ENCODE data around the gene CCL17. TPM values are rescaled to one million over a fixed set of nuclear protein-coding genes. Genes with fewer than 3 reads are reported as not detected.
A peak's percentile ranks its signal among the peaks of the same experiment; 100 is the strongest.

The CCL17 gene
- total and polyA plus RNA-seq, 10 of the 15 experiments (the other 5 are each of a cell fraction or from before 2014, with no cell fraction given) = 1.2 to 84.9 (median 34.2) TPM

DNA sequence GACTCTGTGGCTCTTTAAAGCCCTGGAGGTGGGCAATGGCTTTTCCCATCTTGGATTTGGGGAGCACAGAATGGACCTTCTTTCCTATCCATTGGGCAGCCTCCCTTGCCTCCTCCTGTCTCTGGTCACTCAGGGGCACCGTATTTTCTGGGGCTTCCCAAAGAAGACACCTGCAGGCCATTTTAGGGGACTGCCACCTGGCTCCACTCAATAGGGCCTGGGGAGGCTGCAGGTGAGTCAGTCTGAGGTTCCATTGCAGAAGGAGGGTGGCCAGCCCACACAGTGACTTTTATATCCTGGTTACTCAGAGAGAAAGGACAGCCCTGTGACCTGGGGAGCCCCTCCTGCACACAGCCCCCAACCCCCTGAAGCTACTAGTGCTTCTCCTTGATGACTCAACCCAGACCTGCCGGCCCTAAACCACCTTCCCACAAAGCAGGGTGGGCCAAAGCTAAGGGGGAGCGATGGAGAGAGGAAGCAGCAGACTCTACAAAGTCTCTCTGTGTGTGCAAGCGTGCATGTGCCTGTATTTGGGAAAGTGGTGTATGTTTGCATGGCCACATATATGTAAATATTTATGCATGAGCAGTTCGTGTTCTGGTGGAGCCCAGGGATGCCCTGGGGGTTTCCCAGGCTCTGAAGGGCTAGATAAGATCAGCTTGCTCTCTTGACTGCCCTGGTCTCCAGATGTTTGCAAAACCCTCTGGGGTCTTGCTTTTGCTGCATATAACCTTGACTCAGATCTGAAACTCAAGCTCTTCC lies 27.3 kb upstream of the CCL17 start (continued):
- TF ChIP-seq TCF7 (IDR thresholded peaks at IDR 0.05; ENCODE audit: borderline replicate concordance) = no peak; the same call in none of the 2 replicates
- TF ChIP-seq, protein P1, sequence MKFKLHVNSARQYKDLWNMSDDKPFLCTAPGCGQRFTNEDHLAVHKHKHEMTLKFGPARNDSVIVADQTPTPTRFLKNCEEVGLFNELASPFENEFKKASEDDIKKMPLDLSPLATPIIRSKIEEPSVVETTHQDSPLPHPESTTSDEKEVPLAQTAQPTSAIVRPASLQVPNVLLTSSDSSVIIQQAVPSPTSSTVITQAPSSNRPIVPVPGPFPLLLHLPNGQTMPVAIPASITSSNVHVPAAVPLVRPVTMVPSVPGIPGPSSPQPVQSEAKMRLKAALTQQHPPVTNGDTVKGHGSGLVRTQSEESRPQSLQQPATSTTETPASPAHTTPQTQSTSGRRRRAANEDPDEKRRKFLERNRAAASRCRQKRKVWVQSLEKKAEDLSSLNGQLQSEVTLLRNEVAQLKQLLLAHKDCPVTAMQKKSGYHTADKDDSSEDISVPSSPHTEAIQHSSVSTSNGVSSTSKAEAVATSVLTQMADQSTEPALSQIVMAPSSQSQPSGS (IDR thresholded peaks at IDR 0.05; ENCODE audit: low read length) = peak; percentile 98
- peak; percentile 97 for TF ChIP-seq RUNX3 (IDR thresholded peaks at IDR 0.05; ENCODE audit: low read length)
- no peak for TF ChIP-seq POLR2AphosphoS5 (IDR thresholded peaks at IDR 0.05; ENCODE audit: low read length)
- TF ChIP-seq NFIC (IDR thresholded peaks at IDR 0.05; ENCODE audit: low read depth, low read length) = peak; percentile 96
- 0 out of 2 replicates have a peak, but pooled peaks have one; percentile 6 for TF ChIP-seq JUND (IDR thresholded peaks at IDR 0.05; ENCODE audit: low read depth, low read length)
- TF ChIP-seq ZNF622 (IDR thresholded peaks at IDR 0.05) = no peak
- no peak for TF ChIP-seq KAT2A (conservative IDR thresholded peaks at IDR 0.05; ENCODE audit: control insufficient read depth, low read depth, low read length)
- peak; percentile 90 for TF ChIP-seq IKZF1 (conservative IDR thresholded peaks at IDR 0.05)
- no peak for TF ChIP-seq NFYA (IDR thresholded peaks at IDR 0.05; ENCODE audit: borderline replicate concordance, low read depth, low read length)
- TF ChIP-seq PML (IDR thresholded peaks at IDR 0.05; ENCODE audit: low read length) = 0 out of 2 replicates have a peak, but pooled peaks have one; percentile 55
- no peak for TF ChIP-seq RB1 (IDR thresholded peaks at IDR 0.05; ENCODE audit: borderline replicate concordance)
- TF ChIP-seq KLF5 (IDR thresholded peaks at IDR 0.05; ENCODE audit: partially characterized antibody) = no peak
- TF ChIP-seq GATAD2B (conservative IDR thresholded peaks at IDR 0.05; ENCODE audit: low read depth) = peak; percentile 89
- TF ChIP-seq, protein P2, sequence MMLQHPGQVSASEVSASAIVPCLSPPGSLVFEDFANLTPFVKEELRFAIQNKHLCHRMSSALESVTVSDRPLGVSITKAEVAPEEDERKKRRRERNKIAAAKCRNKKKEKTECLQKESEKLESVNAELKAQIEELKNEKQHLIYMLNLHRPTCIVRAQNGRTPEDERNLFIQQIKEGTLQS (IDR thresholded peaks at IDR 0.05; ENCODE audit: borderline replicate concordance, extremely low read depth, low read depth, low read length) = no peak
- no peak for TF ChIP-seq BMI1 (IDR thresholded peaks at IDR 0.05; ENCODE audit: borderline replicate concordance)
- no peak for TF ChIP-seq WRNIP1 (IDR thresholded peaks at IDR 0.05; ENCODE audit: borderline replicate concordance, low read depth, low read length)
- TF ChIP-seq BHLHE40 (IDR thresholded peaks at IDR 0.05; ENCODE audit: borderline replicate concordance in 1 of 2, low read depth in 2 of 2, low read length in 1 of 2) = peak; percentile 79 to 87; a peak in 3 of 4 replicates
- no peak for TF ChIP-seq CHD1 (IDR thresholded peaks at IDR 0.05; ENCODE audit: low read depth, low read length)
- no peak for TF ChIP-seq NR2C2 (IDR thresholded peaks at IDR 0.05; ENCODE audit: borderline replicate concordance, control insufficient read depth, insufficient read length, low read depth)
- no peak for TF ChIP-seq STAT3 (IDR thresholded peaks at IDR 0.05; ENCODE audit: low read depth, low read length)
- TF ChIP-seq FOS (IDR thresholded peaks at IDR 0.05; ENCODE audit: borderline replicate concordance, extremely low read depth, insufficient read length) = no peak
- TF ChIP-seq, protein P3, sequence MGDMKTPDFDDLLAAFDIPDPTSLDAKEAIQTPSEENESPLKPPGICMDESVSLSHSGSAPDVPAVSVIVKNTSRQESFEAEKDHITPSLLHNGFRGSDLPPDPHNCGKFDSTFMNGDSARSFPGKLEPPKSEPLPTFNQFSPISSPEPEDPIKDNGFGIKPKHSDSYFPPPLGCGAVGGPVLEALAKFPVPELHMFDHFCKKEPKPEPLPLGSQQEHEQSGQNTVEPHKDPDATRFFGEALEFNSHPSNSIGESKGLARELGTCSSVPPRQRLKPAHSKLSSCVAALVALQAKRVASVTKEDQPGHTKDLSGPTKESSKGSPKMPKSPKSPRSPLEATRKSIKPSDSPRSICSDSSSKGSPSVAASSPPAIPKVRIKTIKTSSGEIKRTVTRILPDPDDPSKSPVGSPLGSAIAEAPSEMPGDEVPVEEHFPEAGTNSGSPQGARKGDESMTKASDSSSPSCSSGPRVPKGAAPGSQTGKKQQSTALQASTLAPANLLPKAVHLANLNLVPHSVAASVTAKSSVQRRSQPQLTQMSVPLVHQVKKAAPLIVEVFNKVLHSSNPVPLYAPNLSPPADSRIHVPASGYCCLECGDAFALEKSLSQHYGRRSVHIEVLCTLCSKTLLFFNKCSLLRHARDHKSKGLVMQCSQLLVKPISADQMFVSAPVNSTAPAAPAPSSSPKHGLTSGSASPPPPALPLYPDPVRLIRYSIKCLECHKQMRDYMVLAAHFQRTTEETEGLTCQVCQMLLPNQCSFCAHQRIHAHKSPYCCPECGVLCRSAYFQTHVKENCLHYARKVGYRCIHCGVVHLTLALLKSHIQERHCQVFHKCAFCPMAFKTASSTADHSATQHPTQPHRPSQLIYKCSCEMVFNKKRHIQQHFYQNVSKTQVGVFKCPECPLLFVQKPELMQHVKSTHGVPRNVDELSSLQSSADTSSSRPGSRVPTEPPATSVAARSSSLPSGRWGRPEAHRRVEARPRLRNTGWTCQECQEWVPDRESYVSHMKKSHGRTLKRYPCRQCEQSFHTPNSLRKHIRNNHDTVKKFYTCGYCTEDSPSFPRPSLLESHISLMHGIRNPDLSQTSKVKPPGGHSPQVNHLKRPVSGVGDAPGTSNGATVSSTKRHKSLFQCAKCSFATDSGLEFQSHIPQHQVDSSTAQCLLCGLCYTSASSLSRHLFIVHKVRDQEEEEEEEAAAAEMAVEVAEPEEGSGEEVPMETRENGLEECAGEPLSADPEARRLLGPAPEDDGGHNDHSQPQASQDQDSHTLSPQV (IDR thresholded peaks at IDR 0.05) = no peak
- no peak for TF ChIP-seq MXI1 (IDR thresholded peaks at IDR 0.05; ENCODE audit: low read depth, low read length)
- peak; percentile 93; the same call in 2 of the 3 replicates for TF ChIP-seq POU2F2 (IDR thresholded peaks at IDR 0.05; ENCODE audit: borderline replicate concordance, low read depth, low read length)
- peak; percentile 72; the same call in 1 of the 2 replicates for TF ChIP-seq CREB1 (IDR thresholded peaks at IDR 0.05; ENCODE audit: low read depth)
